HCT116 (cell line): Measurements from ENCODE around the gene ZHX3.

Source experiments
- POLR2A ChIP-seq: IDR thresholded peaks from 2 replicates; pipeline ENCODE4 v1.7.0; 2011; ENCODE audit warnings: borderline replicate concordance; ENCODE audit not compliant: insufficient read depth, insufficient read length; ENCODE audit errors: extremely low read depth
- SP1 ChIP-seq: IDR thresholded peaks from 2 replicates; pipeline ENCODE4 v1.6.1; 2012; ENCODE audit warnings: low read depth
- ZFX ChIP-seq: fragments of 450-650 bp; IDR thresholded peaks from 2 replicates; pipeline ENCODE4 v1.6.1; 2017
- TF ChIP-seq, protein P1 (sequence below), 3 experiments: fragments of 200-600 bp in 1 of 3; sonication (generic) in 1 of 3; IDR thresholded peaks in 2 of 3; conservative IDR thresholded peaks in 1 of 3; 2 replicates each; pipeline ENCODE4 v1.5.1; 2012 to 2017; ENCODE audit warnings: low read depth in 2 of 3, low read length in 2 of 3, antibody characterized with exemption in 1 of 3, borderline replicate concordance in 1 of 3, control low read depth in 1 of 3, mild to moderate bottlenecking in 1 of 3, mixed read lengths in 1 of 3, mixed run types in 1 of 3, moderate library complexity in 1 of 3; ENCODE audit not compliant: insufficient read depth in 1 of 3

DNA sequence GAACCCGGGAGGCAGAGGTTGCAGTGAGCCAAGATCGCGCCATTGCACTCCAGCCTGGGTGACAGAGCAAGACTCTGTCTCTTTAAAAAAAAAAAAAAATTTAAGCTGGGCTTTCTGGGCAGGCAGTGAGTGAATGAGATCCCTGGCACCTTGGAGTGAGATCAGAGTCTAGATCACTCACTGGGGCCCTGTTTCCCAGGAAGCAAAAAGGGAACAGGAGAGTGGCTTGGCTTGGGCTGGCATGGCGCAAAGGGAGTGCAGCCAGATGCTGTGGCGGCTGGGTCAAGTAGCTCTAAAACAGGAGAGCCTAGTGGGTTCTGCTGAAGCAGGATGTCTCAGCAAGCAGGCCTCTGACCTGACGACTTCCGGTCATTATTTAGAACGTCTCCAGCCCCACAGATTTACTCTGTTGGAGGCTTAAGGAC lies 169.8 kb downstream of the ZHX3 start:
- TF ChIP-seq SP1 (no peak), ZFX (no peak), POLR2A (no peak)
- TF ChIP-seq, protein P1, sequence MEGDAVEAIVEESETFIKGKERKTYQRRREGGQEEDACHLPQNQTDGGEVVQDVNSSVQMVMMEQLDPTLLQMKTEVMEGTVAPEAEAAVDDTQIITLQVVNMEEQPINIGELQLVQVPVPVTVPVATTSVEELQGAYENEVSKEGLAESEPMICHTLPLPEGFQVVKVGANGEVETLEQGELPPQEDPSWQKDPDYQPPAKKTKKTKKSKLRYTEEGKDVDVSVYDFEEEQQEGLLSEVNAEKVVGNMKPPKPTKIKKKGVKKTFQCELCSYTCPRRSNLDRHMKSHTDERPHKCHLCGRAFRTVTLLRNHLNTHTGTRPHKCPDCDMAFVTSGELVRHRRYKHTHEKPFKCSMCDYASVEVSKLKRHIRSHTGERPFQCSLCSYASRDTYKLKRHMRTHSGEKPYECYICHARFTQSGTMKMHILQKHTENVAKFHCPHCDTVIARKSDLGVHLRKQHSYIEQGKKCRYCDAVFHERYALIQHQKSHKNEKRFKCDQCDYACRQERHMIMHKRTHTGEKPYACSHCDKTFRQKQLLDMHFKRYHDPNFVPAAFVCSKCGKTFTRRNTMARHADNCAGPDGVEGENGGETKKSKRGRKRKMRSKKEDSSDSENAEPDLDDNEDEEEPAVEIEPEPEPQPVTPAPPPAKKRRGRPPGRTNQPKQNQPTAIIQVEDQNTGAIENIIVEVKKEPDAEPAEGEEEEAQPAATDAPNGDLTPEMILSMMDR (IDR thresholded peaks at IDR 0.05 in 2 of 3, conservative IDR thresholded peaks at IDR 0.05 in 1 of 3; ENCODE audit: borderline replicate concordance in 1 of 3, insufficient read depth in 1 of 3, low read depth in 2 of 3, low read length in 2 of 3), result no peak
